Progenitor cell of endocrine pancreas (in vitro differentiated cells): ENCODE results near the gene MLANA. TPM values are rescaled to one million over a fixed set of nuclear protein-coding genes. Genes with fewer than 3 reads are reported as not detected.

Experiments
- DNase-seq: peaks from one replicate; pipeline ENCODE4 v3.0.0; 2021; ENCODE audit warnings: low spot score; ENCODE audit not compliant: unreplicated experiment
- H3K27ac Mint-ChIP-seq: 2 replicates; pipeline ENCODE4 v1.8.0; 2021; ENCODE audit warnings: mild to moderate bottlenecking, moderate library complexity, mixed read lengths
- H3K27me3 Mint-ChIP-seq: 2 replicates; pipeline ENCODE4 v1.8.0; 2021; ENCODE audit warnings: mixed read lengths
- H3K36me3 Mint-ChIP-seq: 2 replicates; pipeline ENCODE4 v1.8.0; 2022; ENCODE audit warnings: mixed read lengths; ENCODE audit not compliant: insufficient read depth
- H3K4me1 Mint-ChIP-seq: 2 replicates; pipeline ENCODE4 v1.8.0; 2021; ENCODE audit warnings: low read depth, mixed read lengths
- H3K4me3 Mint-ChIP-seq: 2 replicates; pipeline ENCODE4 v1.8.0; 2021; ENCODE audit warnings: low read depth, mild to moderate bottlenecking, moderate library complexity, mixed read lengths
- H3K9me3 Mint-ChIP-seq: 2 replicates; pipeline ENCODE4 v1.8.0; 2021; ENCODE audit warnings: low read depth, mixed read lengths
- CTCF ChIP-seq: fragments of 200-600 bp; sonication (generic); IDR thresholded peaks from one replicate; pipeline ENCODE4 v1.5.0; 2021; ENCODE audit warnings: antibody characterized with exemption, mild to moderate bottlenecking; ENCODE audit not compliant: unreplicated experiment
- total RNA-seq: library from RNA; stranded (reverse); gene quantifications from 2 replicates; pipeline ENCODE4 v1.2.1, GENCODE V29; 2021

The MLANA gene
- total RNA-seq, 1 donor from 2014 or later = not detected

GRCh38 chr9:5918460-5918859 is 27.8 kb downstream of the MLANA start:
- Mint-ChIP-seq H3K4me3 (no peak overlapping the region), H3K27me3 (no peaks in the 10 kb centered on the region), H3K9me3 (no peaks in the 10 kb centered on the region), H3K36me3 (peaks cover 32% of the 10 kb centered on the region), H3K27ac (no peak overlapping the region), H3K4me1 (peaks cover 21% of the 10 kb centered on the region)
- DNase-seq = no peak
- no peak for TF ChIP-seq CTCF

- Mint-ChIP-seq H3K27me3 (no peaks in the 10 kb centered on the region), H3K36me3 (peaks cover 36% of the 10 kb centered on the region), H3K9me3 (no peaks in the 10 kb centered on the region), H3K4me3 (no peak overlapping the region), H3K27ac (no peak overlapping the region), H3K4me1 (peaks cover 23% of the 10 kb centered on the region)
- no peak for TF ChIP-seq CTCF
- no peak for DNase-seq
These were observed 30.2 kb downstream of the MLANA start for GRCh38 chr9:5920860-5921328.

- no peak for DNase-seq
- Mint-ChIP-seq H3K27ac (peak overlapping the region; percentile 93), H3K9me3 (no peaks in the 10 kb centered on the region), H3K4me3 (no peak overlapping the region), H3K4me1 (peaks cover 23% of the 10 kb centered on the region), H3K27me3 (no peaks in the 10 kb centered on the region), H3K36me3 (peaks cover 32% of the 10 kb centered on the region)
- no peak for TF ChIP-seq CTCF
These were observed 31.5 kb downstream of the MLANA start for GRCh38 chr9:5922192-5922591.

- Mint-ChIP-seq H3K4me3 (no peak overlapping the region), H3K36me3 (peaks cover 2% of the 10 kb centered on the region), H3K9me3 (no peaks in the 10 kb centered on the region), H3K27me3 (no peaks in the 10 kb centered on the region), H3K4me1 (peaks cover 2% of the 10 kb centered on the region), H3K27ac (no peak overlapping the region)
- TF ChIP-seq CTCF = no peak
- DNase-seq = no peak
These were observed 41.0 kb downstream of the MLANA start for GRCh38 chr9:5931657-5932056.

- no peak overlapping the region for H3K4me3 Mint-ChIP-seq
- no peak for DNase-seq
- H3K36me3 Mint-ChIP-seq = no peaks in the 10 kb centered on the region
- H3K9me3 Mint-ChIP-seq = no peaks in the 10 kb centered on the region
- no peak overlapping the region for H3K27ac Mint-ChIP-seq
- peaks cover 4% of the 10 kb centered on the region for H3K4me1 Mint-ChIP-seq
- H3K27me3 Mint-ChIP-seq = no peaks in the 10 kb centered on the region
- TF ChIP-seq CTCF = no peak
These were observed 47.8 kb downstream of the MLANA start for GRCh38 chr9:5938449-5938848.
